Stimulated activated CD4-positive, alpha-beta T cell treated with anti-CD3 and anti-CD28 coated beads, TNF-alpha, amount 100 ng/mL, for 24 hours (primary cell): Measurements from ENCODE around the gene PRAMEF2.
"Not testable (repeated sequence)": the region's sequence is repeated elsewhere in the genome, so short reads cannot be mapped to it uniquely, and the experiment has no call there.

Source experiments
- DNase-seq, 3 experiments: peaks; one replicate each; pipeline ENCODE4 v3.0.0-alpha.2; 2020; ENCODE audit warnings: low read depth in 3 of 3

Gene PRAMEF2, protein sequence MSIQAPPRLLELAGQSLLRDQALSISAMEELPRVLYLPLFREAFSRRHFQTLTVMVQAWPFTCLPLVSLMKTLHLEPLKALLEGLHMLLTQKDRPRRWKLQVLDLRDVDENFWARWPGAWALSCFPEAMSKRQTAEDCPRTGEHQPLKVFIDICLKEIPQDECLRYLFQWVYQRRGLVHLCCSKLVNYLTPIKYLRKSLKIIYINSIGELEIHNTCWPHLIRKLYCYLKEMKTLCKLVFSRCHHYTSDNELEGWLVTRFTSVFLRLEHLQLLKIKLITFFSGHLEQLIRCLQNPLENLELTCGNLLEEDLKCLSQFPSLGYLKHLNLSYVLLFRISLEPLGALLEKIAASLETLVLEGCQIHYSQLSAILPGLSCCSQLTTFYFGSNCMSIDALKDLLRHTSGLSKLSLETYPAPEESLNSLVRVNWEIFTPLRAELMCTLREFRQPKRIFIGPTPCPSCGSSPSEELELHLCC

DNA sequence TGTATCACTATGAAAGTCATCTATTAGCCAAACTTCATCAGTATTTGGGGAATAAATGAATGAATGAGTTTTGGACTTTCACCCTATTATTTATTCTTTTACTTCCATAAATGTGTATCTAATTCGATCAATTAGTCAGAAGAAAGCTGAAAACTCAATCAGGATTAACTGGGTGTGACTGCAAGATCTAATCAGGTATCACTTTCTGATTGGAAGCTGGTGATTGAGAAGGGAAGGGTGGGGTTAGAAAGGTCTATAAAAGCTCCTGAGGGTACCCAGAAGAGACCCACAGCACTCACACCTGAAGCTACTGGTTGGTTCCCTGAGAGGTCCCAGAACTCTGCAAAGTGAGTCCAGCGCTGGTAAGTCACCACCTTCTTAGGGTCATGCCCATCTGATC is at the start of gene PRAMEF2:
Gene PRAMEF2, plus strand, starts transcription at position 301 of the 400 bp plus-strand sequence. CDS start 1,924 bp downstream, outside the sequence.
- DNase-seq, result not testable (repeated sequence)

DNA sequence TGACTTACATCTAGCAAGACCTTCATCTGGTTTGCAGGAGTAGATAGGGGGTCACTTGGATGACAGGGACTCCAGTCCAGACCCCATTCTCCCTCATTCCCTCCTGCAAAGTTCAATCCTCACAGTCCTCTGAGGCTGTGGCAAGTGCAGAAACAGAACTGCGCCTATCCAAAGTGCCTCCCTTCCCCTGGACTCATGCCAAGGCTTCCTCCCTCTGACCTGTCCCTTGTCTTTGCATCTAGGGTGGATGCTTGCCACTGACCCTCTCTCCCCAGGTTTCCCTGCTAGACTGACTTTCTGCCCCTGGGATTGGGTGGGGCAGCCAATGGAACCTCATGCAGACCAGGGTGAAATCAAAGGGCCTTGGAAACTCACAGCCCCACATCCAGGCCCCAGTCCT is 47.0 kb upstream of the PRAMEF2 start:
- DNase-seq, result no peak

DNA sequence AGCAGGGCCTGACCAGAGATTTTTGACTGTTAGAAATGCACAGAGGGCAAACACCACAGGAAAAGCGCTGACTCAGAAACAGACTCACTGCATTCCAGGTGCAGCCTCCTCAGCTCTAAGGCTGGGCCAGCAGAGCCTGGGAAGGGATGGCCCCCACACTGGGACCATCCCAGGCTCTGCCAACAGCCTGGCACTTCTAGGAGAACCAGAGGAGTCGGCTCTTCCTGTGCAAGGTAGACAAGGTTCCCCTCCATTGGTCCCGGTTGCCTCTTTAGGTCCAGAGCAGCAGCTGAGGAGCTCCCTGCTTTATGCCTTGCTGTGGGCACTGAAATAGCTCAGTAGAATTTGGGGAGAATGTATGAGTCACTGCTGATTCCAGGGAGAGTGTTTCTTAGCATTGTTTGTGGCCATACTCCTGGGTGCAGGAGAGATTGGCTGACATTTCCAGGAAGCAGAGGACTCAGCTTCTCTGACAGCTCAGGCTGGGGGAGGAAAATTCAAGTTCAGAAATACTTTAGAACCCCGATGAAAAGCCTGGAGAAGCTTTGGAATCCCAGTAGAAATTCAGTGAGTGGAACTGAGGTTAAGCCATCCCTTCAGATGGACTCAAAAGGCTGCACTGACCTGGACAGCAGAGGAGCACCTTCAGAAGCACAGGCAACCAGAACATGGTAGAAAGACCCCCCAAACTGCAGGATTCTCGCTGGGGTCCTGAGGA is 46.0 kb upstream of the PRAMEF2 start:
- DNase-seq, result no peak

DNA sequence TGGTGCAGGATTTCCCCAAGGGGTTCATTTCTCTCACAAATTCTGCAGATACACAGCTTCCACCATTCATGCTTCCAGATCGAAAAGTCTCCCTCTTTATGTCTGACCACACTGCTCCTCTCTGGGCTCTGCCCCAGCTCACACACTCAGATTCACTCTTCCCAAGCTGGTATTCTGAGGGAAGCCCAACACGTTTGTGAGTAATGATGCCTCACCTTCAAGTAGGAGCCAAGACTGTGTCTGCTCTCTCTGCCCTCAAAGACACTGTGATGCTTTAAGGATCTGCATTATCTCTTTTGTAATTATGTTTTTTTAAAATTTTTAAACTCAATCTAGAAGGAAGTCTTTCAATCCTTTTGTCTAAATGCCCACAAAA is 45.5 kb upstream of the PRAMEF2 start:
- no peak for DNase-seq

DNA sequence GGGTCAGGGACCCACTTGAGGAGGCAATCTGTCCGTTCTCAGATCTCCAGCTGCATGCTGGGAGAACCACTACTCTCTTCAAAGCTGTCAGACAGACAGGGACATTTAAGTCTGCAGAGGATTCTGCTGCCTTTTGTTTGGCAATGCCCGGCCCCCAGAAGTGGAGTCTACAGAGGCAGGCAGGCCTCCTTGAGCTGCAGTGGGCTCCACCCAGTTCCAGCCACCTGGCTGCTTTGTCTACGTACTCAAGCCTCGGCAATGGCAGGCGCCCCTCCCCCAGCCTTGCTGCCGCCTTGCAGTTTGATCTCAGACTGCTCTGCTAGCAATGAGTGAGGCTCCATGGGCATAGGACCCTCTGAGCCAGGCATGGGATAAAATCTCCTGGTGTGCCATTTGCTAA is 37.8 kb upstream of the PRAMEF2 start:
- DNase-seq, result not testable (repeated sequence)

DNA sequence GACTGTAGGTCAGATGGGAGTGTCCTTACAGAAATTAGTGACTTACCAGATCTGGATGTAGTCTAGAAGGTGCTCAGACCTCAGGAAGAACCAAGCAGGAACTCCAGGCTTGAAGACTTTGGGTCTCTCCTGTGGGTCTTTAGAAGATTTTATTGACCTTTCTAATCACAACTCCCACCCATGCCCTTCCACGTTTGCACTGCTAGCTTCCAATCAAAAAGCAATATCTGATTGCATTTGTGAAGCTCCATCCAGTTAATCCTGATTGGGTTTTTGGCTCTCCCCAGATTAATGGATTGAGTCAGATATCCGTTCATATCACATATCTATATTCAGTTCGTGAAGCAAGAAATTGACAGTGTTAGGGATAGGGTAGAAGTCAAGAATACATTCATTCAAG is 25.6 kb upstream of the PRAMEF2 start, which contains the start of gene PRAMEF11:
Gene PRAMEF11, minus strand, starts transcription at position 101 of the 400 bp plus-strand sequence. CDS start 2,621 bp downstream, outside the sequence.
- not testable (repeated sequence) for DNase-seq

DNA sequence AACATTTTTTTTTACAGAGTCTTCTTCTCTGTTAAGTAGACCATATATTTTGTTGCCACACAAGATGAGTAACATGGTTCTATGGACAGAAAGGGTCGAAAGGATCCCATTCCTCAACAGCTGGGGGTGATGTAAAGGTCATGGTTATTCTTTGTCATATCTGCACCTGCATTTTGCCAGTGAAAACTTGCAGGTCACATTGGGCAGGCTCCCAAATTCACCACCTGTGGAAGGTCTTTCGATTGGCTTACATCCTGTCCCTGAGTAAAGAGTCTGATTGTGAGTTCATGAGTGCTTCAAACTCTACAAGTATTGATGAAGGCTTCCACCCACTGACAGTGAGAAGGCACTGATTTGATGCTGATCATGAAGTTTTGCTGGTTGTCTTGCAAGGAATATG is 23.6 kb upstream of the PRAMEF2 start:
- DNase-seq, result not testable (repeated sequence)

DNA sequence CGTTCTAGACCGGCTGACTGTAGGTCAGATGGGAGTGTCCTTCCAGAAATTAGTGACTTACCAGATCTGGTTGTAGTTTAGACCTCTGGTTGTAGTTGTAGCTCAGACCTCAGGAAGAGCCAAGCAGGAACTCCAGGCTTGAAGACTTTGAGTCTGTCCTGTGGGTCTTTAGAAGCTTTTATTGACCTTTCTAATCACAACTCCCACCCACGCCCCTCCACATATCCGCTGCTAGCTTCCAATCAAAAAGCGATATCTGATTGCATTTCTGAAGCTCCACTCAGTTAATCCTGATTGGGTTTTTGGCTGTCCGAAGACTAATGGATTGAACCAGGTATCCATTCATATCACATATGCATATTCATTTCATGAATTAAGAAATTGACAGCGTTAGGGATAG is 8.3 kb upstream of the PRAMEF2 start, which contains the start of gene HNRNPCL1:
Gene HNRNPCL1, minus strand, starts transcription at position 101 of the 400 bp plus-strand sequence. CDS start 431 bp downstream, outside the sequence.
- DNase-seq, result not testable (repeated sequence)

DNA sequence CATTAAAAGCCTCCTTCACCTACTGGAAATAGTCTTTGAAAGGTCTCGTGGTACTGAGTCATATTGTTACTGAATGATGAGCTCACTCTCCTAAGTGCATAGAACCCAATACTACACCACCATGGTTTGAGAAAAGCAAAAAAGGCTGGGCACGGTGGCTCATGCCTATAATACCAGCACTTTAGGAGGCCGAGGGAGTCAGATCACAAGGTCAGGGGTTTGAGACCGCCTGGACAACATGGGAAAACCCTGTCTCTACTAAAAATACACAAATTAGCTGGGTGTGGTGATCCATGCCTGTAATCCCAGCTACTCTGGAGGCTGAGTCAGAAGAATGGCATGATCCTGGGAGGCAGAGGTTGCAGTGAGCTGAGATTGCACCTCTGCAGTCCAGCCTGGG is 5.1 kb upstream of the PRAMEF2 start:
- no peak for DNase-seq

DNA sequence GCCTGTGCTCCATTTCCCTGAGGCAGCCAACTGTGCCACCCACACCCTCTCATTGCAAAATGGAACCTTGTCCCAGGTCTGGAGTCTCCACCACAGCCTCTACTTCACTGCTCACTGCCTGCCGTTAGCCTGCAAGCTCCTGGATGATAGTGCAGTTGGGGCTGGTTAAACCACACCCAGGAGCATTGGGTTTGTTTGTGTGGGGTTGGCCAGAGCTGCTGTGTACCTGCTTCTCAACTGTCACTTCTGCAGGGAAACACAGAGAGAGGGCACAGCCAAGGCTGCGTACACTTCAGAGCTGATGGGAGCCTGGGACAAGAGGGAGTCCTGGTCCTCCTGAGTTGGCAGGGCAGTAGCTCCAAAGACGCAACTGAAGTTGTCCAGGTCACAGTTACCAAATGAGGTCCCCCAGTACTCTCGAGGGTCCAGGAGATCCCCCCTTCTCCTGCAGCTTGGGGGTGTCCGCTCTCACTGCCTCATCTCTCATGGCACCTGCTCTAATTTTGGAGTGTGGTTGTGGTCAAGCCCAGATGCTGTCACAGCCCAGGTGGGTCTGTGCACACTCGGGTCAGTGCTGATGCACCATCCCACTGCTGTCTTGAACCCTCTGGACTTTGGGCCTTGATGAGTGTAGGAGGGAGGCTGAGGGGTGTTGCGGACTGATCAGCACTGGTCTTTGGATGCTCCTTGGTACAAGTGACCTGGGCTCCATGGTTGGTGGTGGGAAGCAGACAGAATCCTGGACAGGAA is 6.4 kb downstream of the PRAMEF2 start:
- not testable (repeated sequence) for DNase-seq

DNA sequence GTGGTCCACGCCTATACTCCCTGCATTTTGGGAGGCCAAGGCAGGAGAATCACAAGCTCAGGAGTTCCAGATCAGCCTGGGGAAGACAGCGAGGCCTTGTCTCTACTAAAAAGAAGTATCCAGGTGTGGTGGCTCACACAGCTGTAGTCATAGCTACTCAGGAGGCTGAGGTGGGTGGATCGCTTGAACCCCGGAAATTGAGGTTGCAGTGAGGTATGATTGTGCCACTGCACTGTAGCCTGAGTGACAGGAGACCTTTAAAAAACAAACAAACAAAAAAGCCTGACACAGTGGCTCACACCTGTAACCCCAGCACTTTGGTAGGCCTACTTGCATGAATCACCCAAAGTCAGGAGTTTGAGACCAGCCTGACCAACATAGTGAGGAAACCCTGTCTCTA is 21.6 kb downstream of the PRAMEF2 start:
- not testable (repeated sequence) for DNase-seq

DNA sequence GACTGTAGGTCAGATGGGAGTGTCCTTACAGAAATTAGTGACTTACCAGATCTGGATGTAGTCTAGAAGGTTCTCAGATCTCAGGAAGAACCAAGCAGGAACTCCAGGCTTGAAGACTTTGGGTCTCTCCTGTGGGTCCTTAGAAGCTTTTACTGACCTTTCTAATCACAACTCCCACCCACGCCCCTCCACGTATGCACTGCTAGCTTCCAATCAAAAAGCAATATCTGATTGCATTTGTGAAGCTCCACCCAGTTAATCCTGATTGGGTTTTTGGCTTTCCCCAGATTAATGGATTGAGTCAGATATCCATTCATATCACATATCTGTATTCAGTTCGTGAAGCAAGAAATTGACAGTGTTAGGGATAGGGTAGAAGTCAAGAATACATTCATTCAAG is 29.2 kb downstream of the PRAMEF2 start, which contains the start of gene PRAMEF4:
Gene PRAMEF4, minus strand, starts transcription at position 101 of the 400 bp plus-strand sequence. CDS start 2,807 bp downstream, outside the sequence.
- DNase-seq, result not testable (repeated sequence)

DNA sequence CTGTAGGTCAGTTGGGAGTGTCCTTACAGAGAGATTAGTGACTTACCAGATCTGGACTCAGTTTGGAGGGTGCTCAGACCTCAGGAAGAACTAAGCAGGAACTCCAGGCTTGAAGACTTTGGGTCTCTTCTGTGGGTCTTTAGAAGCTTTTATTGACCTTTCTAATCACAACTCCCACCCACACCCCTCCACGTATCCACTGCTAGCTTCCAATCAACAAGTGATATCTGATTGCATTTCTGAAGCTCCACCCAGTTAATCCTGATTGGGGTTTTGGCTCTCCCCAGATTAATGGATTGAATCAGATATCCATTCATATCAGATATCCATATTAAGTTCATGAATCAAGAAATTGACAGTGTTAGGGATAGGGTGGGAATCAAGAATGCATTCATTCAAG is 41.3 kb downstream of the PRAMEF2 start, which contains the start of gene PRAMEF10:
Gene PRAMEF10, minus strand, starts transcription at position 101 of the 400 bp plus-strand sequence. CDS start 2,423 bp downstream, outside the sequence.
- DNase-seq, result not testable (repeated sequence)

DNA sequence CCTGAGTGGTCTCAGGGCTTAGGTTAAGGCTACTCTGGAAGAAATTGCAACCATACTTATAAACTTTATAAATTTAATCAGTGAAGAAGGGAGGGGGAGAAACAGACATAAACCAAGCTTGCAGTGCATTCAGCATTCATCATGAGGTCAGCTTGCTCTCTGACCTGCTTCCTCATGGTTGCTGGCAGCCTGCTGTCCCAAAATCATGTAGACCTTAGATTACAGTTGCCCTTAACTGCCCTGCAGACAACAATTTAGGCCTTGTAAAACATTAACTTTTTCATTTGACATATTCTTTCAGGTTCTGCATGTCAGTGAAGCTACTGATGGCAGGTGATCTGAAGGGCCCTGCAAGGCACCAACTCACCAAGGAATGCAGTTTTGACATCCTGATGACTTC is 42.3 kb downstream of the PRAMEF2 start:
- not testable (repeated sequence) for DNase-seq

DNA sequence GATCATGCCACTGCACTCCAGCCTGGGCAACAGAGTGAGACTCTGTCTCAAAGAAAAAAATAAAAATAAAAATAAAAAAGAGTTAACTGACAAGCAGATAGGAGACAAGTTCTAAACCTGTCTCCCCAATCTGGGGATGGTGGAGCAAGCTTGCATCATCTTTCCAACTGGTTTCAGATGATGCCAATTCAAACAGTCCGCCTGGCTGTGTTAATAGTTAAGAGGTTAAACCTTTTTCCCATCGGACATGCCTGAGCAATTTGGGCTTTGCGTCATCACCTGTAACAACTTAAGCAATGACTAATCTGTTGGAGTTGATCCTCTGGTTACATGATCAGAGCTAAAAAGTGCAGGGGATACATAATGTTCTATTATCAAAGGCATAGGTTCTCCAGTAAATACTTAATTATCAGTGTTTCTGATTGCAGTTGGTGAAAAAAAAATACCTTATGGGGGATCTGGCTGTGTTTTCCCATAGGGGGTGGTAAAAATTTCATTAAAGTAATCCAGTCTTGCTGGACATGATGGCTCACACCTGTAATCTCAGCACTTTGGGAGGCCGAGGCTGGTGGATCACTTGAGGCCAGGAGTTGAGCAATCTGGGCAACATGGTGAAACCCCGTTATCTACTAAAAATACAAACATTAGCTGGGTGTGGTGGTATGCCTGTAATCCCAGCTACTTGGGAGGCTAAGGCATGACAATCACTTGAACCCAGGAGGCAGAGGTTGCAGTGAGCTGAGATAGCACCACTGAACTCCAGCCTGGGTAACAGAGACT is 47.1 kb downstream of the PRAMEF2 start:
- not testable (repeated sequence) for DNase-seq
